H9 (cell line): Measurements from ENCODE around the gene TMEM132D. TPM values are rescaled to one million over a fixed set of nuclear protein-coding genes. Genes with fewer than 3 reads are reported as not detected.

ENCODE experiments used
- DNase-seq: peaks from one replicate; pipeline ENCODE4 v3.0.0-alpha.2; 2017
- H2AFZ ChIP-seq: one replicate; pipeline ENCODE4 v1.6.1; 2013; ENCODE audit warnings: mild to moderate bottlenecking, low read length, control low read depth, moderate library complexity
- H2AK5ac ChIP-seq: 2 replicates; pipeline ENCODE4 v1.6.1; 2013; ENCODE audit warnings: low read length, control low read depth, mixed read lengths; ENCODE audit not compliant: insufficient read length
- H2BK120ac ChIP-seq: one replicate; pipeline ENCODE4 v1.6.1; 2013; ENCODE audit warnings: low read depth, mild to moderate bottlenecking, low read length, control low read depth, inconsistent platforms; ENCODE audit not compliant: poor library complexity, severe bottlenecking
- H2BK12ac ChIP-seq: 2 replicates; pipeline ENCODE4 v1.6.1; 2013; ENCODE audit warnings: low read length, control low read depth, mixed read lengths, low read depth; ENCODE audit not compliant: insufficient read length
- H2BK15ac ChIP-seq: 2 replicates; pipeline ENCODE4 v1.6.1; 2013; ENCODE audit warnings: low read depth, low read length, control low read depth
- H2BK20ac ChIP-seq: one replicate; pipeline ENCODE4 v1.6.1; 2013; ENCODE audit warnings: low read depth, mild to moderate bottlenecking, low read length, control low read depth, inconsistent platforms; ENCODE audit not compliant: poor library complexity, severe bottlenecking
- H2BK5ac ChIP-seq: 2 replicates; pipeline ENCODE4 v1.6.1; 2013; ENCODE audit warnings: low read length, control low read depth, mixed read lengths; ENCODE audit not compliant: insufficient read length
- H3K14ac ChIP-seq: 2 replicates; pipeline ENCODE4 v1.6.1; 2013; ENCODE audit warnings: low read length, control low read depth; ENCODE audit not compliant: insufficient read depth
- H3K18ac ChIP-seq: 2 replicates; pipeline ENCODE4 v1.6.1; 2013; ENCODE audit warnings: low read depth, mild to moderate bottlenecking, mixed read lengths, low read length, control low read depth; ENCODE audit not compliant: insufficient read length
- H3K23ac ChIP-seq: 2 replicates; pipeline ENCODE4 v1.6.1; 2013; ENCODE audit warnings: low read length, control low read depth, mixed read lengths, low read depth; ENCODE audit not compliant: insufficient read length
- H3K23me2 ChIP-seq: 2 replicates; pipeline ENCODE4 v1.6.1; 2013; ENCODE audit warnings: low read depth, mild to moderate bottlenecking, mixed read lengths, low read length, control low read depth; ENCODE audit not compliant: insufficient read length, poor library complexity, severe bottlenecking
- H3K27ac ChIP-seq: 2 replicates; pipeline ENCODE4 v1.5.1; 2013; ENCODE audit warnings: low read length, control low read depth, mixed read lengths, low read depth; ENCODE audit not compliant: insufficient read length
- H3K27me3 ChIP-seq: 2 replicates; pipeline ENCODE4 v1.6.1; 2013; ENCODE audit warnings: low read length, control low read depth, inconsistent platforms; ENCODE audit not compliant: insufficient read depth
- H3K4ac ChIP-seq: 2 replicates; pipeline ENCODE4 v1.6.1; 2013; ENCODE audit warnings: low read depth, mild to moderate bottlenecking, control low read depth, inconsistent platforms, low read length, moderate library complexity
- H3K4me1 ChIP-seq: 2 replicates; pipeline ENCODE4 v1.6.1; 2013; ENCODE audit warnings: low read length, control low read depth, inconsistent platforms; ENCODE audit not compliant: insufficient read depth
- H3K4me2 ChIP-seq: 2 replicates; pipeline ENCODE4 v1.6.1; 2013; ENCODE audit warnings: low read length, control low read depth, mixed read lengths; ENCODE audit not compliant: insufficient read length, insufficient read depth
- H3K56ac ChIP-seq: 2 replicates; pipeline ENCODE4 v1.6.1; 2013; ENCODE audit warnings: low read depth, mild to moderate bottlenecking, mixed read lengths, low read length, control low read depth; ENCODE audit not compliant: insufficient read length
- H3K79me1 ChIP-seq: 2 replicates; pipeline ENCODE4 v1.6.1; 2013; ENCODE audit warnings: low read depth, mild to moderate bottlenecking, moderate library complexity, low read length, control low read depth, inconsistent platforms; ENCODE audit not compliant: insufficient read depth, poor library complexity, severe bottlenecking
- H3K79me2 ChIP-seq: 2 replicates; pipeline ENCODE4 v1.6.1; 2013; ENCODE audit warnings: low read length, control low read depth, inconsistent platforms; ENCODE audit not compliant: insufficient read depth
- H3K9ac ChIP-seq: 2 replicates; pipeline ENCODE4 v1.6.1; 2013; ENCODE audit warnings: low read length, control low read depth, mixed read lengths; ENCODE audit not compliant: insufficient read length; ENCODE audit errors: extremely low read depth
- H3K9me3 ChIP-seq: one replicate; pipeline ENCODE4 v1.6.1; 2013; ENCODE audit warnings: low read depth, low read length, inconsistent platforms; ENCODE audit not compliant: control insufficient read depth
- H3T11ph ChIP-seq: one replicate; pipeline ENCODE4 v1.6.1; 2013; ENCODE audit warnings: mild to moderate bottlenecking, low read length, control low read depth, inconsistent platforms
- H4K20me1 ChIP-seq: one replicate; pipeline ENCODE4 v1.6.1; 2013; ENCODE audit not compliant: control insufficient read depth, insufficient read length, insufficient read depth
- H4K5ac ChIP-seq: 2 replicates; pipeline ENCODE4 v1.6.1; 2013; ENCODE audit warnings: low read depth, mild to moderate bottlenecking, mixed read lengths, low read length, control low read depth; ENCODE audit not compliant: insufficient read length
- H4K8ac ChIP-seq: replicated peaks from 2 replicates; pipeline ENCODE4 v1.6.1; 2013; ENCODE audit warnings: low read length, control low read depth, mixed read lengths, low read depth; ENCODE audit not compliant: insufficient read length
- H4K91ac ChIP-seq: 2 replicates; pipeline ENCODE4 v1.6.1; 2013; ENCODE audit warnings: low read depth, mild to moderate bottlenecking, moderate library complexity, mixed read lengths, low read length, control low read depth; ENCODE audit not compliant: insufficient read length
- H3K27ac Mint-ChIP-seq, 3 experiments: 2 replicates in 2 of 3; 3 replicates in 1 of 3; pipeline ENCODE4 v1.8.0; 2020 to 2021; ENCODE audit warnings: mixed read lengths in 3 of 3, mild to moderate bottlenecking in 1 of 3, moderate library complexity in 1 of 3
- H3K27me3 Mint-ChIP-seq: 2 replicates; pipeline ENCODE4 v1.8.0; 2021; ENCODE audit warnings: low read depth, mild to moderate bottlenecking, moderate library complexity, mixed read lengths
- H3K36me3 Mint-ChIP-seq, 3 experiments: 2 replicates in 2 of 3; 3 replicates in 1 of 3; pipeline ENCODE4 v1.8.0; 2020 to 2021; ENCODE audit warnings: low read depth in 3 of 3, mixed read lengths in 3 of 3; ENCODE audit not compliant: insufficient read depth in 1 of 3
- H3K4me1 Mint-ChIP-seq, 2 experiments: 2 replicates each; pipeline ENCODE4 v1.8.0; 2020; ENCODE audit warnings: mixed read lengths in 2 of 2
- H3K4me3 Mint-ChIP-seq, 2 experiments: 2 replicates in 1 of 2; 3 replicates in 1 of 2; pipeline ENCODE4 v1.8.0; 2020 to 2021; ENCODE audit warnings: mild to moderate bottlenecking in 2 of 2, mixed read lengths in 2 of 2, moderate library complexity in 1 of 2
- H3K9me3 Mint-ChIP-seq, 2 experiments: 2 replicates in 1 of 2; 3 replicates in 1 of 2; pipeline ENCODE4 v1.8.0; 2020; ENCODE audit warnings: mild to moderate bottlenecking in 2 of 2, mixed read lengths in 2 of 2, moderate library complexity in 1 of 2
- WGBS: extraction: QIAGEN DNeasy Blood & Tissue Kit; methylation state at CpG from one replicate; pipeline ENCODE4 v1.1.7; 2013; ENCODE audit warnings: missing lambda C conversion rate, low lambda C conversion rate, mixed read lengths; ENCODE audit not compliant: insufficient read length; ENCODE audit errors: extremely low coverage; 5-methylcytosine and 5-hydroxymethylcytosine counted together
- total RNA-seq: library from RNA; stranded (reverse); gene quantifications from 2 replicates; pipeline ENCODE4 v1.2.1, GENCODE V29; 2021
- TF ChIP-seq, protein P1 (sequence below): fragments of 200-600 bp; sonication (generic); conservative IDR thresholded peaks from 3 replicates; pipeline ENCODE4 v1.8.0; 2021; ENCODE audit warnings: antibody characterized with exemption, mild to moderate bottlenecking

Gene TMEM132D
- total RNA-seq, 1 experiment from 2014 or later = 6.1 TPM

DNA sequence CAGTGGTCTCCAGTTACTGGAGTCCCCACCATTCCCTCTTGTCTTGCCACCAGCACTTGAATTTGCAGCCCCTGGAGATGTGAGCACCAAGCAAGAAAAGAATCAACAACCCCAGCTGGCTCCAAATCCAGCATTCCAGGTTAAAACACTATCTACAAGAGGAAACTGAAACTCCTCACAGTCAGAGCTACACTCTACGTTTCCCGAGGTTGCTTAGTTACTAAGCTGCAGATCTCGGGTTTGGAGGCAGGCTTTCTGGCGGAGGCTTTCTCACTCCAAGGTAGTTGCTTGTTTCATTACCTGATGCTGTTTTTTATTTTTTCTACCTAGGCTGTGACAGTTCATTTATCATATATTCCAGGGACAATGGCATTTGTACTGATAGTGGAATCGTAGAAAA lies 802.4 kb downstream of the TMEM132D start:
- H3K79me1 ChIP-seq = no peaks in the 10 kb centered on the region
- H3K9me3 ChIP-seq = no peaks in the 10 kb centered on the region
- H3K79me2 ChIP-seq = no peaks in the 10 kb centered on the region
- H3T11ph ChIP-seq = no peak overlapping the region
- no peak overlapping the region for H3K23ac ChIP-seq
- no peaks in the 10 kb centered on the region for H3K27me3 ChIP-seq
- Mint-ChIP-seq H3K27ac (no peak overlapping the region), H3K4me1 (peaks cover 2 to 18% of the 10 kb centered on the region in 2 experiments; a peak in 3 of 4 replicates), H3K4me3 (no peak overlapping the region), H3K9me3 (peaks cover 1% of the 10 kb centered on the region in 2 experiments; a peak in 4 of 5 replicates), H3K36me3 (peaks cover 0 to 3% (median under 1%) of the 10 kb centered on the region in 3 experiments; a peak in 3 of 7 replicates), H3K27me3 (peaks cover 1% of the 10 kb centered on the region)
- no peak overlapping the region for H2BK12ac ChIP-seq
- H4K91ac ChIP-seq = no peak overlapping the region
- no peak overlapping the region for H3K27ac ChIP-seq
- no CpG with 5 or more reads among the region's 5 CpGs for WGBS
- no peak overlapping the region for H2BK120ac ChIP-seq
- H3K4me1 ChIP-seq = no peaks in the 10 kb centered on the region
- no peaks in the 10 kb centered on the region for H4K20me1 ChIP-seq
- no peak overlapping the region for H4K8ac ChIP-seq
- no peak overlapping the region for H3K56ac ChIP-seq
- H3K23me2 ChIP-seq = no peaks in the 10 kb centered on the region
- H3K18ac ChIP-seq = no peak overlapping the region
- H3K14ac ChIP-seq = no peak overlapping the region
- no peak overlapping the region for H2BK15ac ChIP-seq
- no peak overlapping the region for H3K9ac ChIP-seq
- no peak overlapping the region for H4K5ac ChIP-seq
- no peak overlapping the region for H2BK20ac ChIP-seq
- no peak overlapping the region for H3K4ac ChIP-seq
- no peak overlapping the region for H2BK5ac ChIP-seq
- TF ChIP-seq, protein P1, sequence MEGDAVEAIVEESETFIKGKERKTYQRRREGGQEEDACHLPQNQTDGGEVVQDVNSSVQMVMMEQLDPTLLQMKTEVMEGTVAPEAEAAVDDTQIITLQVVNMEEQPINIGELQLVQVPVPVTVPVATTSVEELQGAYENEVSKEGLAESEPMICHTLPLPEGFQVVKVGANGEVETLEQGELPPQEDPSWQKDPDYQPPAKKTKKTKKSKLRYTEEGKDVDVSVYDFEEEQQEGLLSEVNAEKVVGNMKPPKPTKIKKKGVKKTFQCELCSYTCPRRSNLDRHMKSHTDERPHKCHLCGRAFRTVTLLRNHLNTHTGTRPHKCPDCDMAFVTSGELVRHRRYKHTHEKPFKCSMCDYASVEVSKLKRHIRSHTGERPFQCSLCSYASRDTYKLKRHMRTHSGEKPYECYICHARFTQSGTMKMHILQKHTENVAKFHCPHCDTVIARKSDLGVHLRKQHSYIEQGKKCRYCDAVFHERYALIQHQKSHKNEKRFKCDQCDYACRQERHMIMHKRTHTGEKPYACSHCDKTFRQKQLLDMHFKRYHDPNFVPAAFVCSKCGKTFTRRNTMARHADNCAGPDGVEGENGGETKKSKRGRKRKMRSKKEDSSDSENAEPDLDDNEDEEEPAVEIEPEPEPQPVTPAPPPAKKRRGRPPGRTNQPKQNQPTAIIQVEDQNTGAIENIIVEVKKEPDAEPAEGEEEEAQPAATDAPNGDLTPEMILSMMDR = no peak
- no peak overlapping the region for H3K4me2 ChIP-seq
- no peak overlapping the region for H2AFZ ChIP-seq
- DNase-seq = peak; percentile 14
- H2AK5ac ChIP-seq = no peak overlapping the region
